HG03378 (cell line): ENCODE data around the gene VPS13D.
"Not testable (repeated sequence)": the region's sequence is repeated elsewhere in the genome, so short reads cannot be mapped to it uniquely, and the experiment has no call there.

Experiments used
- ATAC-seq: cut with Tn5 transposase; IDR thresholded peaks from one replicate; pipeline ENCODE4 v1.9.1; 2021; ENCODE audit warnings: mild to moderate bottlenecking, moderate library complexity; ENCODE audit not compliant: unreplicated experiment

VPS13D gene

GRCh38 chr1:12224092-12224491, 5.7 kb upstream of the VPS13D start:
- ATAC-seq = not testable (repeated sequence)

- no peak for ATAC-seq
Measured at GRCh38 chr1:12228979-12229378, 851 bp upstream of the VPS13D start.

- ATAC-seq = no peak
Measured at GRCh38 chr1:12229386-12229834, 420 bp upstream of the VPS13D start.

- no peak for ATAC-seq
Measured at GRCh38 chr1:12230549-12231275, 882 bp downstream of the VPS13D start.

- no peak for ATAC-seq
Measured at GRCh38 chr1:12231276-12231595, 1.4 kb downstream of the VPS13D start.

GRCh38 chr1:12232221-12232620, 2.4 kb downstream of the VPS13D start:
- ATAC-seq = no peak

GRCh38 chr1:12244078-12244477, 14.2 kb downstream of the VPS13D start:
- ATAC-seq = no peak

GRCh38 chr1:12244585-12244984, 14.8 kb downstream of the VPS13D start:
- no peak for ATAC-seq

GRCh38 chr1:12245116-12245515, 15.3 kb downstream of the VPS13D start:
- ATAC-seq = no peak

GRCh38 chr1:12245733-12246132, 15.9 kb downstream of the VPS13D start:
- ATAC-seq = no peak

- no peak for ATAC-seq
Measured at GRCh38 chr1:12246584-12246983, 16.8 kb downstream of the VPS13D start.

- ATAC-seq = no peak
Measured at GRCh38 chr1:12249181-12249580, 19.4 kb downstream of the VPS13D start.

- ATAC-seq = no peak
Measured at GRCh38 chr1:12249748-12250147, 19.9 kb downstream of the VPS13D start.

GRCh38 chr1:12251442-12251841, 21.6 kb downstream of the VPS13D start:
- ATAC-seq = no peak

GRCh38 chr1:12255913-12256312, 26.1 kb downstream of the VPS13D start:
- no peak for ATAC-seq

- ATAC-seq = no peak
Measured at GRCh38 chr1:12258272-12258671, 28.4 kb downstream of the VPS13D start.

- no peak for ATAC-seq
Measured at GRCh38 chr1:12269351-12269750, 39.5 kb downstream of the VPS13D start.

GRCh38 chr1:12271033-12271432, 41.2 kb downstream of the VPS13D start:
- ATAC-seq = no peak

- no peak for ATAC-seq
Measured at GRCh38 chr1:12272770-12273169, 42.9 kb downstream of the VPS13D start.

GRCh38 chr1:12275370-12275769, 45.5 kb downstream of the VPS13D start:
- ATAC-seq = no peak

GRCh38 chr1:12276225-12276624, 46.4 kb downstream of the VPS13D start:
- ATAC-seq = no peak

- no peak for ATAC-seq
Measured at GRCh38 chr1:12279003-12279402, 49.2 kb downstream of the VPS13D start.
